Dermis microvascular lymphatic vessel endothelial cell (primary cell): Measurements from ENCODE around the gene UBTF. TPM values are rescaled to one million over a fixed set of nuclear protein-coding genes. Genes with fewer than 3 reads are reported as not detected.

Experiments
- DNase-seq, 2 donors: peaks; one replicate each; pipeline versions ENCODE4 v3.0.0 to v3.0.0-alpha.2; 2010; ENCODE audit warnings: low read depth in 2 of 2
- total RNA-seq: library from RNA; depleted of rRNA; stranded (reverse); fragments of >200 nt; gene quantifications from 2 replicates; pipeline ENCODE4 v1.2.1, GENCODE V29; 2014

The UBTF gene
- total RNA-seq, 1 donor from 2014 or later = 37.5 TPM

DNA sequence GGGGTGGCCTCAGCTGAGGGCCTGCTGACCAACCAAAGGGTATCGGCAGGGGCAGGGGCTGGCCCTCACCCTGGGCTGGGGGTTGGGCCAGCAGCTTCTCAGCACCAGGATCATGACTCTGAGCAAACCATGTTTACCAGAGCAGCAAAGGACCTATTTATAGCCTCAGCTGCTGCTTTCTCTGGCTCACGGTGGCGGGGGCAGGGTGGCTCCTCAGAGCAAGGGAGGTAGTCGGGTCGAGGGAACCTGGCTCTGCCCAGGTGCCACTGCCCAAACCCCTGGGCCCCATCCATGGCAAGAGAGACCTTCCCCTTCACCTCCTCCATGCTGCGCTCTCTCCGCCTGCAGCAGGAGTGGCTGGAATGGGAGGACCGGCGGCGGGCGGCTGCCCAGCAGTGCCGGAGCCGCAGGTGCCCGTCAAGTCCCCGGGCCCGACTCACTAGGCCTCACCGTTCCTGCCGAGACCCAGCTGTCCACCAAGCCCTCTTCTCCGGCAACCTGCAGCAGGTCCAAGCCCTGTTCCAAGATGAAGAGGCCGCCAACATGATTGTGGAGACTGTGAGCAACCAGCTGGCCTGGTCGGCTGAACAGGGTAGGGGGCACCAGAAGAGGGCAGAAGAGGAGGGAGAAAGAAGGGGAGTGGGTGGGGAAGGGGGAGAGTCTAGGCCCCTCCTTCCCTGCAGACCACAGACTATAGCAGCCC, 48.8 kb downstream of the UBTF start, which contains the start of gene ASB16:
ASB16 (plus strand) TSS at position 206 of the 703 bp plus-strand sequence; CDS start at position 292, 86 bp downstream.
- DNase-seq = peak in 1 of 2 donors; percentile 13

DNA sequence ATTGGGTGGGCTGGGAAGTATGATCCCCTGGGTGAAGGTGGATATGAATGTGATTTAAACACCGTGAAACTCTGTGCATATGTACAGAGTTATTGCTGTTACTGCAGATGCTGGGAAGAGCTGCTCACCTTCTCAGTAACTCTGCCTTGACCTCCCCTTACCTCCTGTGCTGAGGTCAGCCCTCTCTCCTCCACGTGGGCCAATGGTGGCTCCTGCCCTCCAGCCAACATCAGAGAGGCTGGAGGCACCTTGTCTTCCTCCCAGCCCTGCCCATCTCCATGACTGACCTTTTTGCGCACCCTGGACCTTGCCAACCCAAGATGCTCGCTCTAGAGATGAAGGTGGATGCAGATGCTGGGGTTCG, 49.4 kb downstream of the UBTF start:
- no peak for DNase-seq

GRCh38 chr17:44167181-44167861, 52.2 kb downstream of the UBTF start:
- no peak for DNase-seq

DNA sequence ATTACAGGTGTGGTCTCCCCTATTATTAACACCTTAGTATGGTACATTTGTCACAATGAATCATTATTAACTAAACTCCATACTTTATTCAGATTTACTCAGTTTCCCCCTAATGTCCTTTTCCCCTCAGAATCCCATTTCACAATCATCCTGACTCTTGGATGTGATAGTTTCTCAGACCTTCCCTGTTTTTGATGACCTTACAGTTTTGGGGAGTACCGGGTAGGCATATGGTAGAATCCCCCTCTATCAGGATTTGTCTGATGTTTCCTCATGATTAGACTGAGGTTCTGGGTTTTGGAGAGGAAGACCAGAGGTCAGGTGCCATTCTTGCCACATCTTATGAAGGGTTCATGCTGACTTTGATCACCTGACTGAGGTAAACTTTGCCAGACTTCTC, 55.0 kb downstream of the UBTF start:
- DNase-seq = no peak

- no peak for DNase-seq
Observed at GRCh38 chr17:44159519-44160210, 59.8 kb downstream of the UBTF start.

DNA sequence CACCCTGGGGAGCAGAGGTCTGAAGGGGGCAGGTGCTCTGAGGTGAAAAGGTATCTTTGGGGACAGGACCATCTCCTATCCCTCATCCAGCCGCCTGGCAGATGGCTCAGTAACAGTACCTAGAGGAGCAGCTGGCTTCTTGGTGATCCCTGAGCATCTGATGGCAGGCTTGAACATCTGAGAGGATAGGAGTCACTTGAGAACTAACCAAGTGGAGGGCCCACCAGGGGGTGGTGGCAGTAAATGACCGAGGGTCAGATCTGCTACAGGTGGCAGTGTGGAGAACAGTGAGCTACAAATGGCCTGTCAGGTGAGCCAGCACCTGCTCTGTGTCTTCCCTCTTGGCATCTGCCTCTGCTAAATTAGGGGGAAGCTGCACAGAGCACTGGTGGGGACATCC, 64.0 kb downstream of the UBTF start:
- DNase-seq = no peak

Other genes with a start within 250 kb of the UBTF start
- gene NAGS, start 215.1 kb downstream of the UBTF start, total RNA-seq = 2.0 and 4.9 TPM in 2 replicates
- 82.8 and 89.0 TPM in 2 replicates for gene TMEM101, start 204.7 kb downstream of the UBTF start, total RNA-seq
- 22.5 and 25.3 TPM in 2 replicates for gene LSM12, start 153.0 kb downstream of the UBTF start, total RNA-seq
- gene G6PC3, start 148.9 kb downstream of the UBTF start, total RNA-seq = 23.6 and 33.0 TPM in 2 replicates
- 36.4 and 40.4 TPM in 2 replicates for gene HDAC5, start 96.0 kb downstream of the UBTF start, total RNA-seq
- gene HROB, start 77.7 kb downstream of the UBTF start, total RNA-seq = 1.3 and 1.6 TPM in 2 replicates
- not detected in 2 replicates for gene ASB16, start 49.0 kb downstream of the UBTF start, total RNA-seq
- 25.5 and 36.3 TPM in 2 replicates for gene TMUB2, start 32.7 kb downstream of the UBTF start, total RNA-seq
- gene ATXN7L3, start 19.8 kb downstream of the UBTF start, total RNA-seq = 28.9 and 39.7 TPM in 2 replicates
- not detected in 2 replicates for gene SLC4A1, start 48.5 kb upstream of the UBTF start, total RNA-seq
- gene RUNDC3A, start 88.9 kb upstream of the UBTF start, total RNA-seq = 0.13 and 0.25 TPM in 2 replicates
- 54.0 and 98.0 TPM in 2 replicates for gene SLC25A39, start 105.1 kb upstream of the UBTF start, total RNA-seq
- 341 and 1,059 TPM in 2 replicates for gene GRN, start 125.6 kb upstream of the UBTF start, total RNA-seq
- 3.9 and 6.6 TPM in 2 replicates for gene FAM171A2, start 144.2 kb upstream of the UBTF start, total RNA-seq
- 0.13 and 0.51 TPM in 2 replicates for gene ITGA2B, start 170.0 kb upstream of the UBTF start, total RNA-seq